CD4-positive, alpha-beta T cell (primary cell): ENCODE data around the gene PHLDB1. TPM values are rescaled to one million over a fixed set of nuclear protein-coding genes. Genes with fewer than 3 reads are reported as not detected.

Experiments used
- ATAC-seq: fragments of 200-7000 bp; cut with Tn5 transposase; one replicate; pipeline ENCODE4 v1.10.0; 2022; ENCODE audit warnings: mild to moderate bottlenecking; ENCODE audit not compliant: poor library complexity
- CTCF ChIA-PET: fragments of 350-600 bp; sonication (Branson Sonifier 250); formaldehyde crosslinking; loops from one replicate; lab custom pipeline; 2021; ENCODE audit warnings: antibody characterized with exemption, inconsistent platforms; lab: Charles Lee
- POLR2A ChIA-PET: fragments of 350-600 bp; sonication (Branson Sonifier 250); formaldehyde crosslinking; loops from one replicate; lab custom pipeline; 2021; ENCODE audit warnings: antibody characterized with exemption, inconsistent platforms; lab: Charles Lee
- DNase-seq, 14 experiments: peaks; one replicate each; pipeline ENCODE4 v3.0.0-alpha.2; 2013 to 2020; ENCODE audit warnings: mixed read lengths in 2 of 14
- H3K27ac ChIP-seq, 2 donors: one replicate each; pipeline versions ENCODE4 v1.5.1 to v1.7.0; 2013; ENCODE audit warnings: low read length in 2 of 2, low read depth in 1 of 2, mild to moderate bottlenecking in 1 of 2
- H3K27me3 ChIP-seq, 2 experiments: 1 replicate in 1 of 2; 2 replicates in 1 of 2; pipeline versions ENCODE4 v1.6.1 to v1.7.0; 2013; ENCODE audit warnings: low read length in 2 of 2, control low read depth in 1 of 2, mild to moderate bottlenecking in 1 of 2, moderate library complexity in 1 of 2; ENCODE audit not compliant: insufficient read depth in 2 of 2, control insufficient read depth in 1 of 2
- H3K36me3 ChIP-seq: one replicate; pipeline ENCODE4 v1.6.1; 2013; ENCODE audit warnings: low read length, control low read depth; ENCODE audit not compliant: insufficient read depth
- H3K4me1 ChIP-seq: one replicate; pipeline ENCODE4 v1.6.1; 2013; ENCODE audit warnings: low read length, control low read depth; ENCODE audit not compliant: insufficient read depth
- H3K4me3 ChIP-seq: one replicate; pipeline ENCODE4 v1.5.1; 2013; ENCODE audit warnings: mild to moderate bottlenecking, low read length, moderate library complexity
- H3K9me3 ChIP-seq, 2 experiments: 1 replicate in 1 of 2; 2 replicates in 1 of 2; pipeline versions ENCODE4 v1.6.1 to v1.7.0; 2013; ENCODE audit warnings: low read length in 2 of 2, mild to moderate bottlenecking in 2 of 2, control low read depth in 1 of 2, moderate library complexity in 1 of 2; ENCODE audit not compliant: control insufficient read depth in 1 of 2, insufficient read depth in 1 of 2
- H3K27ac Mint-ChIP-seq: one replicate; pipeline ENCODE4 v1.8.0; 2020; ENCODE audit warnings: mixed read lengths
- H3K27me3 Mint-ChIP-seq: one replicate; pipeline ENCODE4 v1.8.0; 2021; ENCODE audit warnings: mixed read lengths
- H3K36me3 Mint-ChIP-seq: one replicate; pipeline ENCODE4 v1.8.0; 2021; ENCODE audit warnings: low read depth, mixed read lengths
- H3K4me1 Mint-ChIP-seq: one replicate; pipeline ENCODE4 v1.8.0; 2021; ENCODE audit warnings: low read depth, mixed read lengths
- H3K4me3 Mint-ChIP-seq: one replicate; pipeline ENCODE4 v1.8.0; 2020; ENCODE audit warnings: mild to moderate bottlenecking, mixed read lengths
- H3K9me3 Mint-ChIP-seq: one replicate; pipeline ENCODE4 v1.8.0; 2020; ENCODE audit warnings: mixed read lengths
- intact Hi-C, 2 experiments: fragments of 100-400 bp; cut with DNase I in 1 of 2; cut with micrococcal nuclease in 1 of 2; formaldehyde crosslinking; loops; one replicate each; pipeline versions ENCODE4 v1.15.1 to v1.9.0; 2023 to 2025; cut with DNase I, micrococcal nuclease
- total RNA-seq, 174 experiments: library from RNA in 2 of 174; stranded (reverse) in 2 of 174; gene quantifications; one replicate each; pipeline ENCODE4 v1.2.3 and lab custom pipeline; 2021 to 2026
- TF ChIP-seq, protein P1 (sequence below): fragments of 200-600 bp; IDR thresholded peaks from one replicate; pipeline ENCODE4 v1.8.0; 2022; ENCODE audit warnings: antibody characterized with exemption, mild to moderate bottlenecking

The PHLDB1 gene
- total RNA-seq, 2 experiments from 2014 or later: 1.8 to 2.3 TPM

DNA sequence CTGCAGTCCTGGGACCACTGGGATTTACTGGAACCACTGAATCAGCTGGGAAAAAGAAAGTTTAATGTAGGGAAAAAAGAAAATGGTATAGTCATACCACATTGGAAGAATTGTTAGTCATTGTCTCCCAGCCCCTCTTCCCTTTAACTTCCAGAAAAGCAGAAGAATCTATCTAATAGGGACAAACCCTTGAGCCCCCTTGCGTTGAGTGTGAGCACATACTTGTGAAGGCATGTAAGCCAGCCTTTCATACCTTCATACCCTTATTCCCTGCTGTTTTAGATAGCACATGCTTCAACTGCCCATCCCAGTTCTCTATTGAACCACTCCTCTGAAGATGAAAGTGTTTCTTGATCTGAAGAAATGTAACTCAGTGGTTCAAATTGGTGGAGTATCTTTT, 65.4 kb downstream of the PHLDB1 start:
- Mint-ChIP-seq H3K27ac (no peak overlapping the region), H3K4me3 (no peak overlapping the region), H3K27me3 (peaks cover 4% of the 10 kb centered on the region), H3K36me3 (no peaks in the 10 kb centered on the region), H3K9me3 (peaks cover 7% of the 10 kb centered on the region), H3K4me1 (no peaks in the 10 kb centered on the region)
- DNase-seq (no peak), ATAC-seq (no peak)
- no peaks in the 10 kb centered on the region for H3K36me3 ChIP-seq
- H3K27ac ChIP-seq: no peak overlapping the region
- no peaks in the 10 kb centered on the region for H3K27me3 ChIP-seq
- no peak overlapping the region for H3K4me3 ChIP-seq
- no peaks in the 10 kb centered on the region for H3K4me1 ChIP-seq
- peaks cover 0 to 10% of the 10 kb centered on the region in 2 experiments for H3K9me3 ChIP-seq
- TF ChIP-seq, protein P1, sequence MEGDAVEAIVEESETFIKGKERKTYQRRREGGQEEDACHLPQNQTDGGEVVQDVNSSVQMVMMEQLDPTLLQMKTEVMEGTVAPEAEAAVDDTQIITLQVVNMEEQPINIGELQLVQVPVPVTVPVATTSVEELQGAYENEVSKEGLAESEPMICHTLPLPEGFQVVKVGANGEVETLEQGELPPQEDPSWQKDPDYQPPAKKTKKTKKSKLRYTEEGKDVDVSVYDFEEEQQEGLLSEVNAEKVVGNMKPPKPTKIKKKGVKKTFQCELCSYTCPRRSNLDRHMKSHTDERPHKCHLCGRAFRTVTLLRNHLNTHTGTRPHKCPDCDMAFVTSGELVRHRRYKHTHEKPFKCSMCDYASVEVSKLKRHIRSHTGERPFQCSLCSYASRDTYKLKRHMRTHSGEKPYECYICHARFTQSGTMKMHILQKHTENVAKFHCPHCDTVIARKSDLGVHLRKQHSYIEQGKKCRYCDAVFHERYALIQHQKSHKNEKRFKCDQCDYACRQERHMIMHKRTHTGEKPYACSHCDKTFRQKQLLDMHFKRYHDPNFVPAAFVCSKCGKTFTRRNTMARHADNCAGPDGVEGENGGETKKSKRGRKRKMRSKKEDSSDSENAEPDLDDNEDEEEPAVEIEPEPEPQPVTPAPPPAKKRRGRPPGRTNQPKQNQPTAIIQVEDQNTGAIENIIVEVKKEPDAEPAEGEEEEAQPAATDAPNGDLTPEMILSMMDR: no peak
- intact Hi-C loops: no loop called here
- ChIA-PET CTCF (no interaction called here), POLR2A (no interaction called here)

DNA sequence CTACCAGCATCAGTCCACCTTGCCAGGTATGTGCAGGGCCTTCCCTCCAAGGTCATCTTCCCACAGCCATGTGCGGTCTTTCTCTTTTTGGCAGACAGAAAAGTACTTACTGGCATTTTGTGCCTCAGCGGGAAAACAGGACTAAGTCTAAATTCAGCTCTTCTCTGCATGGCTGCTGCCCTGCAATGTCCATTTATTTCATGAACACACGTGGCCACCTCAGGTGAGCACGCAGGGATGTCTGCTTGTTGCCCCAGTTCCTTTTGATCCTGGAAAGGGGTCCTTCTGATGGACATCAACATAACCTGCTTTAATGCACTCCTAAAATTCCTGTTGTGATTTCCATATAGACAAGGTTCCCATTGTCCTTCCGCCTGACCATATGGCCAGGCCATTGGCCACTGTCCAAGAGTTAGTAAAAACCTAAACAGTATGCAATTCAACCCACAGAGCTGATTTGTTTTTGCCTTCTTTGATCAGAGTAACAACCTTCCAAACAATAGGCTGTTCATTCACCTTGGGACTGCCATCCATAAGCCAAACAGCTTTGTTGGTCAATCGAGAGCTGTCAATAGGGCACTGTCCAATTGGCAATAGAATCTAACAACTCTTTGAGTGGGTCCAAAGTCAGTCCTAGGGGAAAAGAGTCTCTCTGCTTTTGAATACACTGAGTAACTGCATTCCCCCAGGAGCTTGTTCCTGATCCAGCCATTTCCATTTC, 66.1 kb downstream of the PHLDB1 start:
- Mint-ChIP-seq H3K27me3 (peaks cover 4% of the 10 kb centered on the region), H3K9me3 (peaks cover 7% of the 10 kb centered on the region), H3K4me3 (no peak overlapping the region), H3K36me3 (no peaks in the 10 kb centered on the region), H3K4me1 (no peaks in the 10 kb centered on the region), H3K27ac (no peak overlapping the region)
- TF ChIP-seq, protein P1: no peak
- H3K4me3 ChIP-seq: no peak overlapping the region
- H3K36me3 ChIP-seq: no peaks in the 10 kb centered on the region
- ATAC-seq (no peak), DNase-seq (no peak)
- ChIA-PET POLR2A (no interaction called here), CTCF (no interaction called here)
- H3K27me3 ChIP-seq: no peaks in the 10 kb centered on the region
- H3K27ac ChIP-seq: no peak overlapping the region
- peaks cover 0 to 10% of the 10 kb centered on the region in 2 experiments for H3K9me3 ChIP-seq
- H3K4me1 ChIP-seq: no peaks in the 10 kb centered on the region
- intact Hi-C loops: no loop called here

DNA sequence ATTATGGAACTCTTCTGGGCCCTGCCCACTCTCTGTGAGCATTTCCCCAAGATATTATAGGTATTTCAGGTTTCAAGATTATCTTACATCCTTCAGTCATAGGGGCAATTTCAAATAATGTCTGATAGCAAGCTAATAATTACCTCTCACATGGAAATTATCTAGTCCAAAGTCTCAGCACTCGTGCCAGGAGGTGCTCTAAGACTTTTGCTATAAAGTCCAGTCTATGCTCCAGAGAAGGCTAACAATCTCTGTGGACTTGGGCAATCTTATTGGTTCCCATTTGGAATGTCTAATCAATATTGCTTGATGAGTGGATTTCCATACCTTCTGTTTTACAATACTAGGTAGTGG, 66.6 kb downstream of the PHLDB1 start:
- Mint-ChIP-seq H3K27me3 (peaks cover 4% of the 10 kb centered on the region), H3K27ac (no peak overlapping the region), H3K9me3 (peaks cover 7% of the 10 kb centered on the region), H3K4me1 (no peaks in the 10 kb centered on the region), H3K36me3 (no peaks in the 10 kb centered on the region), H3K4me3 (no peak overlapping the region)
- TF ChIP-seq, protein P1: no peak
- H3K36me3 ChIP-seq: no peaks in the 10 kb centered on the region
- ATAC-seq: no peak
- H3K4me1 ChIP-seq: no peaks in the 10 kb centered on the region
- intact Hi-C loops: no loop called here
- DNase-seq: no peak
- ChIA-PET CTCF (no interaction called here), POLR2A (no interaction called here)
- peaks cover 0 to 10% of the 10 kb centered on the region in 2 experiments for H3K9me3 ChIP-seq
- H3K27ac ChIP-seq: no peak overlapping the region
- no peak overlapping the region for H3K4me3 ChIP-seq
- H3K27me3 ChIP-seq: no peaks in the 10 kb centered on the region
